Forelimb muscle (tissue), 1 donor: ENCODE data around the gene STXBP6. TPM values are rescaled to one million over a fixed set of nuclear protein-coding genes. Genes with fewer than 3 reads are reported as not detected.

Experiments used
- DNase-seq: peaks from one replicate; pipeline ENCODE4 v3.0.0-alpha.2; 2013; ENCODE audit warnings: low read depth
- polyA plus RNA-seq: library from polyadenylated mRNA; unstranded; fragments of 120-200 nt; gene quantifications from one replicate; pipeline ENCODE4 v1.2.1, GENCODE V29; 2013; ENCODE audit not compliant: insufficient read length

STXBP6 gene
- polyA plus RNA-seq, 1 donor, result 15.4 TPM

DNA sequence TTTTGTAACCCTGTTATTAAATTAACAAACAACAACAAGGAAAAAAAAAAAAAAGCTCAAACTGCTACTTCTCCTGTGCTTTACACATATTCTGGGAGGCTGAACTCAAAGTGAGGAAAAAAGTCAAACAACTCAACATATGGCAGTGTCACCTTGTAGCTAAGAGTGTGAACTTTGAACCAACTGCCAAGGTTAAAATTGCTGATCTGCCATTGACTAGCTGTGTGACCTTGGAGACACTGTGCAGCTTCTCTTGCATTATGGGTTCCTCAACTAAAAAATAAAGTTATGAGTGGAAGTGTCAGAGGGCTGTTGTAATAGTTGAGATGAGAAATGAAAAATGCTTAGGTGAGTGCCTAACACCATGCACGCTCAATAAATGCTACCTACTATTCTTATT lies 34.2 kb downstream of the STXBP6 start:
- no peak for DNase-seq

DNA sequence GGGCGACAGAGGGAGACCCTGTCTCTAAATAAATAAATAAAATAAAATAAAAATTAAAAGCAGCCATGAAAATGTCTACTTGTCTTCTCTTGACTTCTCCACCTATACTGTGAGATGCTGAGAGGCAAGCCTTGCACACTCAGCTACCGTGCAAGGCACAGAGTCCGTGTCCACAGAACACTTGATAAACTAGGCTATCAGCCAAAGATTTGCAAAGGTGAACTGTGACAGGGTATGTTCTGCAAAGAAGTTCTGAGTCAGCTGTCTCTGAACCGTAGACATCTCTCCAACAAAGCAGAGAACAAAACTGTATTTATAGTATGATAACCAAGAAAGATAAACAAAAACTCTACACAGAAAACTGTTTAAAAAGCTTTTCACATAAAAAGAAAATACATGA lies 35.5 kb downstream of the STXBP6 start:
- no peak for DNase-seq

DNA sequence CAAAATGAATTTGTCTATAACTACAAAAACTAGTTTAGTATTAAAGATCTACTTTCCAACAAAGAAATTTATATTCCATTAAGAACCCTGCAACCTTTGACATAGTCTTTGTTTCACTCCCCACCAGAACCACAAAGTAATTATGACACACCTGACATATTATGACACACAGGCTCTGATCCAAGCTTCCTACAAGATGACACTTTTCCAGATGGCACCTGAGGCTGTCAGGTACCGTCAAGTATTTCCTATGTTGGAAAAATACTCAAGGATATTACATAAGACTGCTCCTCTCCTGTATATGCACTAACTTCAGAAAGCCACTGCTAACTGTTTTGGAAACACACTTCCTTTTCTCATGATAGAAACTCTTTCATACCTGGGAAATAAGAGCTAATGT lies 38.9 kb downstream of the STXBP6 start:
- DNase-seq, result no peak

DNA sequence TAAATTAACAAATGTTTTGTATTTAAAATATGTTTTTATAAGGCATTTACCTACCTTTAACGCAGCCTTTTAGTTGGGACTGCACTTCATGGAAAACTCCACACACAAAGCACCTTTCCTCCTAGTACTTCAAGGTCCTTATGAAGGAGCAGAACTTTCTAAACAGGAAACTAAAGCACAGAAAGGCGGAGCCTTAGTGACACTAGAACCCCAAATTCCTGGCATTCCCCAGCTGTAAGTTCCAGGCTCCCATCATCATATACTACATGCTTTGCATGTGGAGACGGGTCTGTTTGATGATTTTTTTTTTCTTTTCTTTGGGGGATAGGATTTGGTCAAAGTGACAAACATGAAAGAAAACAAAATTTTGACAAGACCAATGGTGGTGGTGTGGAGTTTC lies 39.5 kb downstream of the STXBP6 start:
- DNase-seq, result no peak

DNA sequence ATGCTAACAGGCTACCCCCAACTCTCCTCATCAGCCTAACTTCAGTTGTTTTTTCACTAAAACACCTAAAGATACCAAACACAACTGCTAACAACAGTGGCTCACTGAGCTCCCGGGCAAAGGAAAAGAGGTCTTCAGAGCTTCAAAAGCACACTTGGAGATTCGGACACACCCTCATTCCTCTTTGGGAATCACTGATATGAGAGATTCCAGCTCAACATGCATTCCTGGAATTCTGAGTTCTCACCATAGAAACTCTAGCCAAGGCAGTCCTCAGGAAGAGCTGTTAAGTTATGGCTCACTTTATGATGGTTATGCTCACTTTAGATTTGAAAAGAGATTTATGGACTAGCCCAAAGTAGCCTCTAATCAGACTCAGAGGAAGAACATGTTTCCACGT lies 40.1 kb downstream of the STXBP6 start:
- no peak for DNase-seq

DNA sequence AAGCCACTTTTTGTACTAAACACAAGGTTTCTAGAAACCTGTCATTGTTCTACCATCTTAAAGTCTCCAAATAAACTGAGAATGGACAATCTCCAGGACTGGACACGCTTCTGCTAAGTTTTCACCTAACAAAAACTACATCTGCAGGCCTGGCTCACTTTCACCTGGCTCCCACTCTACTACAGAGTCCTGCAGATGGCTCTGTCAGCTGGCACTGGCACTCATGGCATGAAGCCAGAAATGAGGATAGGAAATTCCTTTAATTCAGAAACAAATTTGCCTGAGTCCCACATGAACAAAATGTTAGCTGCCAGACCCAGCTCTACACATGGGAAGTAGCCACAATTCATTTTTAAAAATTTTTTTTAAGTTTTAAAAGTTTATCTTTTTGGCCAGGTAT lies 42.1 kb downstream of the STXBP6 start:
- DNase-seq, result no peak

DNA sequence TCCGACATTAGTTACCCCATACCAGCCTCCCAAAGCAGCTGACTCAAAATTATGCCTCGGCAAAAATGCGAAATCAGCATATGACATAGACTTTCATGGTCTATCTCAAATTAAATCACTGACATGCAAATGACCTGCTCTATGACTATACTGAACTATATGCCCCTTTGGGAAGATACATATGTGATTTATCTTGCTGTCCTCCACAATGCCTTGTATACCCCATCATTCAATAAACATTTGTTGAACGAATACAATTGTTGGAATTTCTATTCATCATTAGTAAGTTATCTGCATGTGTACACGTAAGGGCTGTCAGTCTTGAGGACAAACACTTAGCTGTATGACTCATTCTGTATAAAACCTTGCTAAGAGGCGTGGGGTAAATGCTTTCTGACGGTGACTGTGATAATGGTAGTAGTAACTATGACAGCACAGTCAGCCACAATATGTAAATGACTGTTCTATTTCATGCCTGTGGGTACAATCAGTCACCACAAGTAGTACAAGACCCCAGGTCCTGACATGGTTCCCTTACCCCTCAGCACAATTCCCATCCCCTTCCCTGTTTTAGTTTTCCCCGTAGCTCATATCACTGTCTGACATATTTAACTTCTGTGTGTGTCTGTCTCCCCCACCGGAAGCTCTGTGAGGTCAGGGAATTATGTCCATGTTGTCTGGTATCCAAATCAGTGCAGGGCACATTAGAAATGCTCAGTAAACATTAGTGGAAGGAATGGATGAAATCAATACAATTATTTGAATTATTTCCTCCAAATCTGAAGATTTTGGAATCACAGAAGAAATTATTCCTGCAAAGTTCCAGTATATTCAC lies 42.8 kb downstream of the STXBP6 start:
- DNase-seq, result no peak

DNA sequence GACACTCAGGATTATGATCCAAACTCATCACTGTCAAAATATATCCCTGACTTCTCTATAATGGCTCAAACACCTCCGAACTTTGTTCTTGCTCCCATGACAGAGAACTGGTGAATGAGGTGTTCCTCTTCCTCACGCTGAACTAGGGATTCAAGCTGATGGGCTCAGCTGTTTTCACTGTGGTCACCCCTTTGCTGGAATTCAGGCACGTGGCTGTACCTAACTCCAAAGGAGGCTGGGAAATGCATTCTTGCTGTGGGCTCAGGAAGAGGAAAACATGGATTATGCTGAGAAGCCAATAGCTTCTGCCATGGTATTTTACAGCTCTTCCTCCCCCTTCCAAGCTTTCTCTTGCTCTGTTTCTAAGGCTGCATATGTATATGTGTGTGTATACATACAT lies 43.9 kb downstream of the STXBP6 start:
- DNase-seq, result no peak

DNA sequence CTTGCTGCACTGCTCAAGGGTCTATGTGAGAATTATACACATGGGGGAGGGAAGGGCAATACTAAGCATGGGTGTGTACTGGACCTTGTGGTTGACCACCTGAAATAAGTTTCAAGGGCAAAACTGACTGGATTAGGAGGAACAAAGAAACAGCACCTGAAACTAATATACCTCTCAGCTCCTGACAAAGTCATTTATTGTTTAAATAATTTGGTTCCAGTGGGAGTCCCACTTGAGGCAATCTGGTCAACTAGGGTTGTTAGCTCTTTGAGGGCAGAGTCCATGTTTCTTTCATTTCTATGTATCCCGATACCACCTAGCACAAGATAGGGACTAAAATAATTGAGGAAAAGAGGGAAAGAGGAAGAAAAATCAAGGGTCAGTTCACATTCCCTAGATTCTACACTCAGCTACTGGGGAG lies 45.5 kb downstream of the STXBP6 start:
- no peak for DNase-seq

DNA sequence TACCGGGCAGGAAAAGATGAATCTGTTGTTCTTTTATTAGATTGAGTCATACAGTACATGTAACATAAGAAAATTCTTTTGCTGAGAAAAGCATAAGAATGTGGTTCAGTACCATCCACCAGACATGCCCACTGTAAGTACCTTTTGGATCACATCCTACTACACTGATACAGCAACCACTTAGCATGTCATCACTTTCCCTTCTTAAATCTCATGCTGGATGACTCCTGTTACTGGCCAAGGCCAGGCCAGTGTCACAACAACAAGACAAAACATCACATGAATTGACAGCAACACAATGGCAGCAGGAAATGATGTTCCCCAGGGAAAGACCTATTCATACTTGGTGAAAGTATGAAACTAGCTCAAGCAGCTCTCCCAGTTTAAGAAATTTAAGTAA lies 46.4 kb downstream of the STXBP6 start:
- no peak for DNase-seq

DNA sequence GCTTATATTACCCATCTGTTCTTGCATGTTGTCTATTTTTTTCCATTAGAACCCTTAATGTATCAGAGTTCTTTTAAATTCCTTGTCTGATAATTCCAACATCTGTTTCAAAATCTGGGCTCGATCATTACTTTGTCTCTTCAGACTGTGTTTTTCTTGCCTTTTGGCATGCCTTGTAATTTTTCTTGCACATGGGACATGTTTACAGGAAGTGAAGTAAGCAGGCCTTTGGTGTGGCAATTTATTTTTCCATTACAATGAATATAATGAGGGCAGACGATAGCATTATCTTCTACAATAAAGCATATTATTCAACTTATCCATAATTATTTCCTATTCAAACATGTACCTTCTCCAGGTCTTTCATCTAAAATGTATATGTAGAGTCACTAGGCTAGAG lies 48.3 kb downstream of the STXBP6 start:
- DNase-seq, result peak; percentile 72

DNA sequence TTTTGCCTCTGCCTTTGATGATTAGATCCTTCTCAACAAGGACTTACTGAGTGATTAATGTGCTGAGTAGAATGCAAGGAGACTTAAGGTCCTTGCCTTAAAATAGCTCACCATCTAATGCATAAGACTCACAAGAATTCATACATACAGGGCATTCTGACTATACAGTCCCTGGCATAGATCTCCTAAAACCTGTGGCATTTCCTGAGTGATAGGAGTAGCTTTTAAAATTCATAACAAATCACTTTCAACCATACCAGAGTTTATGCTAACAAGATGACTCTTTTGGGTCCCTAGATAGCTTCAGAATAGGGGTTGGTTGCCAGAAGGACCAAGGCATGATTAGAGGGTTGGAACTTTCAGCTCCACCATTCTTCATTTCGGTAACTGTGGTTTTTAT lies 48.8 kb downstream of the STXBP6 start:
- no peak for DNase-seq

DNA sequence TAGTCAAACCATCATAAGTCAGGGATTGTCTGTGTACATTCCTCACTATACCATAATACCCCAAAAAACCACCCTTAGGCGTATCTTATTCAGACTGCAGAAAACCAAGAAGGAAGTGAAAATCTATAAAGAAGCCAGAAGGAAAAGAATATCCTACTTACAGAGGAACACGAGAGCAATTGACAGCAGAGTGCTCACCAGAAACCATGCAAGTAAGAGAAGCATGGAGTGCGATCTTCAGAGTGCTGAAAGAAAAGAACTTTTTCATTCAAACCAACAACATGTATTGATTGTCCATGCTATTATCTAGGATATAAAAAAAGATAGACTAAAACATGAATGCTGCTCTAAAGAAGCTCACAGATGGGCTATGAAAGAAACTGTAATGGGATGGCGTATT lies 50.8 kb downstream of the STXBP6 start:
- no peak for DNase-seq

DNA sequence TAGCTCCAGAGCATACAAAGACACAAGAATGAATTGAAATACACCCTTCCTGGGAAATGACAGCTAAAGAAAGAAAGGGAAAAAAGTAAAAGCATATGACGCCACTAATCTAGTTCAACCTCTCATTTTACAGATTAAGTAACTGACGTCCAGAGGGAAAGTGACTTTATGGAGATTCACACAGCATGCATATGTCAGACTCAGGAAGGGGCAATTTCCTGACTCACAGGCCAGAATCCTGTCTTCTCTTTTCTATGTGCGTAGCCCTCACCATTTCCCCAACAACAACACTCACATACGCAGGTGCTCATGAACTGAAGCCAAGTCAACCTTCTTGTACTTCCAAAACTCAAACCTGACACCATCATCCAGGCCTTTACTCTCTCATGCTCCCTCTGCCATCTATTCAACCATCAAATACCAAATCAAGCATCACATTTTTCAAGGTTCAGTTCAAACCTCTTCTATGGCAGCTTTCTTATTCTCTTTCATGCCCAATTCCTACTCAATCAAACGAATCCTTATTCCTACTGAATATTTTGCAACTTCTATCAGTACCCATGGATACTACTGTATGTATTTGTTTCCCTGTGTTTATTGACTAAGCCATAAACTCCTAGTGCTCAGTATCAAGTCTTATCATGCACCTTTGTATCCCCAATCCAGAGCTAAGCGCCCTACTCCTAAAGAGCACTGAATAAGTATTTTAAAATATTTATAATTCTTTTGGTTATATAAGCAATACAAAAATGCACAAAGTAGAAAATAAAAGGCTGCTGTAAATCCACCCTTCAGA lies 52.8 kb downstream of the STXBP6 start:
- no peak for DNase-seq

DNA sequence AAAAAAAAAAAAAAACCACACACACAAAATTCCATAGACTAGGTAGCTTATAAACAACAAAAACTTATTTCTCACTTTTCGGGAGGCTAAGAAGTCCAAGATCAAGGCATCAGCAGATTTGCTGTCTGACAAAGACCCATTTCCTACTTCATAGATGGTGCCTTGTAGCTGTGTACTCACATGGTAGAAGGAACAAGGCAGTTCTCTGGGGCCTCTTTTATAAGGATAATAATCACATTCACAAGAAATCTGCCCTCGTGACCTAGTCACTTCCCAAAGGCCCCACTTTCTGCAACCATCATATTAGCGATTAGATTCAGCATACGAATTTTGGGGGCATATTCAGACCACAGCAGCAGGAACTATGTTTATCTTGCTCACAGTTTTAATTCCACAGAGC lies 54.9 kb downstream of the STXBP6 start:
- DNase-seq, result no peak

DNA sequence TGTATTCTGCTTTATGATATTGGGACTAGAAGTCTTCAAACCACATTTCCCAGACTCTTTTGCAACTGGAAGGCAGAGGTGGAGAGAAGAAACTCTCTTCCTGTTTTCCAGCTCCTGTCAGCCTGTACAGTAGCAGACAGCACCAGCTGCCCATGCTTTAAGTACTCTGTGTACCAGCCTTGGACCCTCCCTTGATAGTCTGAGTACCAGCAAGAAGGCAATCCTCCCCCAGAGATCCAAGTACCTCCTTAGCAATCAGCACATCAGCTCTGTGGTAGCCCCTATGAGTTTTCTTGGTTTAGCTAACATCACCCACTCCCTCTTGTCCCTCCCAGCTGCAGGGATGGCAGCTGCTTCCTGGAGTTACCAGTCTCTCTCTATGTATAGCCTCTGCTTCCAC lies 56.3 kb downstream of the STXBP6 start:
- no peak for DNase-seq

DNA sequence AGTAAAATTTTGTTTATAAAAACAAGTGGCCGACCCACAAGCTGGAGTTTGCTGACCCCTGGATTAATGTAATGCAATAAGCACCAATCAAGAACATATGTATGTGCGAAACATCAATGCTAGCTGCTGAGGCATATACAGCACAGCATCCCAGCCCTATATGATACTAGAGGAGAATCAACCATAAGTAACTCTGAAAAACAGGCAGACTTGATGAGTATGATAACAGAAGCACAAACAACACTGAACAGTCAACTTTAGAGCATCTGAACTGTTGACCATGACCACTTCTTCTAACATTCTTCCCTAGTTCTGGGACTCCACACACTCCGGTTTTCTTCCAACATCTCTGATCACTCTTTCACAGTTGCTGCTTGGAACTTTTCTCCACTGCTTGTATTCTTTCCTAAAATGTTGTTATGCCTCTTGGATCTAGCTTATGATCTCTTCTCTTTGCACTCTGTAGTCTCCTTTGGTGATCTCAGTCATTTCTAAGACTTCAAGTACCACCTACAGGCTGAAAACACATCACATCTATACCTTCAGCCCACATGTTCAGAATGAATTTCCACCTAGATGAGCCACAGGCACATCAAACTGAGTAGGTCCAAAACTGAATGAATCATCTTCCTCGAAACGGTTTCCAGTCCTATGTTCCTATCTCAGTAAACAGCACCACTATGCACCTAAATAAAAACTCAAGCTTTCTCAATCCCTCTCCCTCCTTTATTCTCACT lies 57.2 kb downstream of the STXBP6 start:
- DNase-seq, result no peak

DNA sequence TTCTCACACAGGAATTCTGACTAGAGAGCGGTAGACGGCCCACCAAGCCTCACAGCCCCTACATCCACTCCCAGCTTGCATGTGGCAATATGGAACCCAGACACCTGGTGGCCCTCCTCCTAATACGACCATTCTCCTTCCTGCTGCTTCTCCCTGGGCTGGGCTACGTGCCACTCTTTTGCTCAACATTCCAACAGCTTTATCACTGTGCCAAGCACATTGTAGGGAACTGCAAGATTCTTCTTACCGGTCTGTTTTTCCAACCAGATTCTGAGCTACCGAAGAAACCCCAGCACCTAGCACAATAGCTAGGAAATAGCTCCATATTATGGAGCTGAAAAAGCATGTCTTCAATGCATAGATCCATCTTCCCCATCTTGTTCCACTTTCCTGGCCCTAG lies 58.1 kb downstream of the STXBP6 start:
- DNase-seq, result no peak

DNA sequence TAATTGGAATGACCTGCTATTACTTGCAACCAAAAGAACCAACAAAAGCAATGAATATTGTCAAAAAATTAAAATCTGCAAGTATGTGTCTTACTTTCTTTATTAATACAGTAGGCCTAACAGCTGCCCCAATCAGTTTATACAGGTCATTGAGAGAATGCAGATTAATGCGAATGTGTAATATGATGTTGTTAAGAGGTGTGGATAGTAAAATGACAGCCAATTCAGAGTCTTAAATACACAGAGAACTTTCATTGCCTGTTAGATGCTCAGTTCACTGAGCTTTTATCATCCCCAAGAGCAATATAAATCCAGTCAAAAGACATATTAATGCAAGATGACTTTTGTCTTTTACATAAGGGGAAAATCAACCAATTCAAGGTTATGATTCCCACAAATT lies 58.7 kb downstream of the STXBP6 start:
- no peak for DNase-seq

DNA sequence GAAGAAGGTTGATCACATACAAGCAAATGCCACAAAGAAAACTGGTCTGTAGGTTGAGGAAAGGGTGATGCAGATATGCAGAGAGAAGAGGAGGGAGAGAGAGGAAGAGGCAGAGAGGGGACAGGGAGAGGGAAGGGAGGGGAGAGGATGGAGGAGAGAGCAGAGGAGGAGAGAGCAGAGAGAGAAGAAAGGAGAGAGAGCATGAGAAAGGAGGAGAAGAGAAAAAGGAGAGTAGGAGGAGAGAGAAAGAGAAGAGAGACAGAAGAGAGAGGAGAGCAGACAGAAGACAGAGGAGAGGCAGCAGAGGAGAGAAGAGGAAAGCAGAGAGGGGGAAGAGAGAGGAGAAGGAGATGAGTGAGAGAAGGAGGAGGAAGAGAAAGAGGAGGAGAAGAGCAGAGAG lies 59.2 kb downstream of the STXBP6 start:
- no peak for DNase-seq

DNA sequence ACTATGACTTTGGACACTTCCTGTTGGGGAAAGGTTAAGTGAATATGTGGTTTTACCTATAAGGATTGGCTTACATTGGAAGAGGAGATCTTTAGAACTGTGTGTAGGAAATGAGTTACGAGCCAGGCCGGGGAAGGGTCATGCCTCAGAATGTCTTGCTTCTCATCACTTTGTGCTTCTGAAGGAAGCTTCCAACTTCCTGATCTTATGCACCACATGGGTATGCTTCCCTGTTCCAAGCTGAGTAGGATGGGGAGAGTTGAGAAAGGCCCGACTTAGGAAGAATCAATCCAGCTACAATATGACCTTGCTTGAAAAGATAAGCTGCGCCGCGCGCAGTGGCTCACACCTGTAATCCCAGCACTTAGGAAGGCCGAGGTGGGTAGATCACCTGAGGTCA lies 59.9 kb downstream of the STXBP6 start:
- DNase-seq, result no peak

DNA sequence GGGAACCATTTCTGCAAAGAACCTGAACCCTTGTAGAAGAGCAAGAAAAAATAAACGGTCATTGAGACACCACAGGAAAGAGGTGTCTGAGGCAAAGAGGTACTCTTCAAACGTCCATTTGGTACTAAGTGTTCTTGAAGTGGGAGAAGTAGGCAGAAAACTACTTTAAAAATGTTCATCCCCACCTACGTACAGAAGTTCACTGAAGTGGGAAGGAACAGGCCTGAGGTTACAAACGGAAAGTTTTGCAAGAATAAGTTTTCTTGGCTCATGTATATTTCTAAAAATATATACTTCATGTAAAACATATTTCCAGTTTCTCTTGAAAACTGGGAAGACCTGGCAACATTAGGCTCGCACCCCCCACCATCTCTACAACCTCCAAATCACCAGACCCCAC lies 61.2 kb downstream of the STXBP6 start:
- no peak for DNase-seq
